ENCODE results near the gene CCNYL1. TPM values are rescaled to one million over a fixed set of nuclear protein-coding genes. Genes with fewer than 3 reads are reported as not detected.

Gene CCNYL1
- total RNA-seq, 2 donors from 2014 or later, result 5.1 to 7.0 TPM

GRCh38 chr2:207779523-207779922 is 68.1 kb downstream of the CCNYL1 start:
- no peak for DNase-seq
- ATAC-seq (replicated peaks in 1 of 2), result no peak
- Mint-ChIP-seq H3K9me3 (no peaks in the 10 kb centered on the region), H3K36me3 (ENCODE audit: insufficient read depth in 2 of 2) (no peaks in the 10 kb centered on the region), H3K27me3 (ENCODE audit: low read depth) (no peaks in the 10 kb centered on the region), H3K27ac (no peak overlapping the region), H3K4me1 (ENCODE audit: low read depth) (peaks cover 11% of the 10 kb centered on the region), H3K4me3 (no peak overlapping the region)

GRCh38 chr2:207782238-207783030 is 71.0 kb downstream of the CCNYL1 start:
- H3K9me3 Mint-ChIP-seq, result no peaks in the 10 kb centered on the region
- no peak overlapping the region for H3K27ac Mint-ChIP-seq
- no peaks in the 10 kb centered on the region for H3K36me3 Mint-ChIP-seq (ENCODE audit: insufficient read depth in 2 of 2)
- ATAC-seq (replicated peaks in 1 of 2) (no peak), DNase-seq (no peak)
- H3K4me3 Mint-ChIP-seq, result no peak overlapping the region
- peaks cover 11% of the 10 kb centered on the region for H3K4me1 Mint-ChIP-seq (ENCODE audit: low read depth)
- peaks cover under 1% of the 10 kb centered on the region for H3K27me3 Mint-ChIP-seq (ENCODE audit: low read depth)

GRCh38 chr2:207783514-207783913 is 72.1 kb downstream of the CCNYL1 start:
- no peak overlapping the region for H3K27ac Mint-ChIP-seq

GRCh38 chr2:207784898-207785297 is 73.5 kb downstream of the CCNYL1 start:
- no peak for ATAC-seq (replicated peaks in 1 of 2)

More at GRCh38 chr2:207783514-207783913, 72.1 kb downstream of the CCNYL1 start:
- ATAC-seq (replicated peaks in 1 of 2), result no peak
- H3K27me3 Mint-ChIP-seq (ENCODE audit: low read depth), result peaks cover 7% of the 10 kb centered on the region
- peaks cover 5% of the 10 kb centered on the region for H3K4me1 Mint-ChIP-seq (ENCODE audit: low read depth)
- no peak overlapping the region for H3K4me3 Mint-ChIP-seq
- H3K36me3 Mint-ChIP-seq (ENCODE audit: insufficient read depth in 2 of 2), result no peaks in the 10 kb centered on the region
- H3K9me3 Mint-ChIP-seq, result no peaks in the 10 kb centered on the region
- DNase-seq, result no peak

GRCh38 chr2:207787017-207787416 is 75.6 kb downstream of the CCNYL1 start:
- no peaks in the 10 kb centered on the region for H3K9me3 Mint-ChIP-seq
- ATAC-seq (replicated peaks in 1 of 2), result no peak
- DNase-seq, result no peak

More at GRCh38 chr2:207784898-207785297, 73.5 kb downstream of the CCNYL1 start:
- Mint-ChIP-seq H3K27me3 (ENCODE audit: low read depth) (peaks cover 7% of the 10 kb centered on the region), H3K4me3 (no peak overlapping the region), H3K9me3 (no peaks in the 10 kb centered on the region), H3K27ac (no peak overlapping the region), H3K36me3 (ENCODE audit: insufficient read depth in 2 of 2) (no peaks in the 10 kb centered on the region), H3K4me1 (ENCODE audit: low read depth) (no peaks in the 10 kb centered on the region)
- no peak for DNase-seq

GRCh38 chr2:207787800-207788199 is 76.4 kb downstream of the CCNYL1 start:
- ATAC-seq (replicated peaks in 1 of 2) (no peak), DNase-seq (no peak)
- no peak overlapping the region for H3K27ac Mint-ChIP-seq
- H3K36me3 Mint-ChIP-seq (ENCODE audit: insufficient read depth in 2 of 2), result no peaks in the 10 kb centered on the region
- no peaks in the 10 kb centered on the region for H3K9me3 Mint-ChIP-seq
- no peaks in the 10 kb centered on the region for H3K4me1 Mint-ChIP-seq (ENCODE audit: low read depth)
- peaks cover 7% of the 10 kb centered on the region for H3K27me3 Mint-ChIP-seq (ENCODE audit: low read depth)
- H3K4me3 Mint-ChIP-seq, result no peak overlapping the region

More at GRCh38 chr2:207787017-207787416, 75.6 kb downstream of the CCNYL1 start:
- H3K36me3 Mint-ChIP-seq (ENCODE audit: insufficient read depth in 2 of 2), result no peaks in the 10 kb centered on the region
- no peak overlapping the region for H3K4me3 Mint-ChIP-seq
- H3K27ac Mint-ChIP-seq, result no peak overlapping the region
- H3K4me1 Mint-ChIP-seq (ENCODE audit: low read depth), result no peaks in the 10 kb centered on the region
- H3K27me3 Mint-ChIP-seq (ENCODE audit: low read depth), result peaks cover 7% of the 10 kb centered on the region

GRCh38 chr2:207790898-207791297 is 79.5 kb downstream of the CCNYL1 start:
- no peak for ATAC-seq (replicated peaks in 1 of 2)
- H3K4me1 Mint-ChIP-seq (ENCODE audit: low read depth), result no peaks in the 10 kb centered on the region
- no peak for DNase-seq
- H3K27ac Mint-ChIP-seq, result no peak overlapping the region
- H3K4me3 Mint-ChIP-seq, result no peak overlapping the region
- no peaks in the 10 kb centered on the region for H3K9me3 Mint-ChIP-seq
- no peaks in the 10 kb centered on the region for H3K36me3 Mint-ChIP-seq (ENCODE audit: insufficient read depth in 2 of 2)
- H3K27me3 Mint-ChIP-seq (ENCODE audit: low read depth), result peaks cover 7% of the 10 kb centered on the region

GRCh38 chr2:207791579-207792243 is 80.3 kb downstream of the CCNYL1 start:
- Mint-ChIP-seq H3K36me3 (ENCODE audit: insufficient read depth in 2 of 2) (no peaks in the 10 kb centered on the region), H3K4me1 (ENCODE audit: low read depth) (no peaks in the 10 kb centered on the region), H3K27ac (peak overlapping the region; percentile 3), H3K4me3 (no peak overlapping the region), H3K27me3 (ENCODE audit: low read depth) (peaks cover 7% of the 10 kb centered on the region), H3K9me3 (no peaks in the 10 kb centered on the region)
- ATAC-seq (replicated peaks in 1 of 2) (no peak), DNase-seq (no peak)

- Mint-ChIP-seq H3K4me1 (ENCODE audit: low read depth) (no peaks in the 10 kb centered on the region), H3K27ac (no peak overlapping the region)
- ATAC-seq (replicated peaks in 1 of 2), result no peak
Measured at GRCh38 chr2:207792244-207792785, 80.9 kb downstream of the CCNYL1 start.

GRCh38 chr2:207796585-207797350 is 85.3 kb downstream of the CCNYL1 start:
- Mint-ChIP-seq H3K9me3 (no peaks in the 10 kb centered on the region), H3K4me1 (ENCODE audit: low read depth) (no peaks in the 10 kb centered on the region), H3K4me3 (no peak overlapping the region), H3K27me3 (ENCODE audit: low read depth) (no peaks in the 10 kb centered on the region), H3K27ac (no peak overlapping the region), H3K36me3 (ENCODE audit: insufficient read depth in 2 of 2) (no peaks in the 10 kb centered on the region)
- ATAC-seq (replicated peaks in 1 of 2) (no peak), DNase-seq (no peak)

More at GRCh38 chr2:207792244-207792785, 80.9 kb downstream of the CCNYL1 start:
- Mint-ChIP-seq H3K9me3 (no peaks in the 10 kb centered on the region), H3K36me3 (ENCODE audit: insufficient read depth in 2 of 2) (no peaks in the 10 kb centered on the region), H3K4me3 (no peak overlapping the region), H3K27me3 (ENCODE audit: low read depth) (peaks cover 7% of the 10 kb centered on the region)
- no peak for DNase-seq

GRCh38 chr2:207801259-207801658 is 89.8 kb downstream of the CCNYL1 start:
- no peaks in the 10 kb centered on the region for H3K4me1 Mint-ChIP-seq (ENCODE audit: low read depth)
- H3K4me3 Mint-ChIP-seq, result no peak overlapping the region
- H3K27me3 Mint-ChIP-seq (ENCODE audit: low read depth), result no peaks in the 10 kb centered on the region
- H3K27ac Mint-ChIP-seq, result no peak overlapping the region
- no peaks in the 10 kb centered on the region for H3K36me3 Mint-ChIP-seq (ENCODE audit: insufficient read depth in 2 of 2)
- DNase-seq (no peak), ATAC-seq (replicated peaks in 1 of 2) (no peak)
- no peaks in the 10 kb centered on the region for H3K9me3 Mint-ChIP-seq

- Mint-ChIP-seq H3K36me3 (ENCODE audit: insufficient read depth in 2 of 2) (no peaks in the 10 kb centered on the region), H3K27me3 (ENCODE audit: low read depth) (no peaks in the 10 kb centered on the region), H3K4me3 (no peak overlapping the region), H3K4me1 (ENCODE audit: low read depth) (peaks cover 4% of the 10 kb centered on the region), H3K27ac (no peak overlapping the region), H3K9me3 (no peaks in the 10 kb centered on the region)
- no peak for ATAC-seq (replicated peaks in 1 of 2)
- DNase-seq, result no peak
Measured at GRCh38 chr2:207802650-207803049, 91.2 kb downstream of the CCNYL1 start.
